Measurements from ENCODE around the gene WDR35.

DNA sequence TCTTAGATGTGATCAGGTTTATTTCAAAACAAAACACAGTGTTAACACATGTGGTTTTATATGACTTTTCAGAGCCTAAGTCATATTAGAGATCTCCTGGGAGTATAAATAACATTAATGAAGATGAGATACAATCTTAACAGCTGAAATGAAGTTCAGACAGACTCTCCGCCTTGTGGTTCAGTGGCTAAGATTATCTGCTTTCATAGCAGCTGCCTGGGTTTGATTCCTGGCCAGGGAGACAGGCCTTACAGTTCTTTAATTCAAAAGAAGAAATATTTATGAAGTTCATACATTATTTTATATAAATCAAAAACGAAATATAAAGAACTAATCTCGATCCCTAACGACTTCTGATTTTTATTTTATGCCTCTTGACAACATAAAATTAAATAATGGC lies 52.9 kb downstream of the WDR35 start:
- no peak for TF ChIP-seq EP300 (IDR thresholded peaks at IDR 0.05)
- TF ChIP-seq, protein P1, sequence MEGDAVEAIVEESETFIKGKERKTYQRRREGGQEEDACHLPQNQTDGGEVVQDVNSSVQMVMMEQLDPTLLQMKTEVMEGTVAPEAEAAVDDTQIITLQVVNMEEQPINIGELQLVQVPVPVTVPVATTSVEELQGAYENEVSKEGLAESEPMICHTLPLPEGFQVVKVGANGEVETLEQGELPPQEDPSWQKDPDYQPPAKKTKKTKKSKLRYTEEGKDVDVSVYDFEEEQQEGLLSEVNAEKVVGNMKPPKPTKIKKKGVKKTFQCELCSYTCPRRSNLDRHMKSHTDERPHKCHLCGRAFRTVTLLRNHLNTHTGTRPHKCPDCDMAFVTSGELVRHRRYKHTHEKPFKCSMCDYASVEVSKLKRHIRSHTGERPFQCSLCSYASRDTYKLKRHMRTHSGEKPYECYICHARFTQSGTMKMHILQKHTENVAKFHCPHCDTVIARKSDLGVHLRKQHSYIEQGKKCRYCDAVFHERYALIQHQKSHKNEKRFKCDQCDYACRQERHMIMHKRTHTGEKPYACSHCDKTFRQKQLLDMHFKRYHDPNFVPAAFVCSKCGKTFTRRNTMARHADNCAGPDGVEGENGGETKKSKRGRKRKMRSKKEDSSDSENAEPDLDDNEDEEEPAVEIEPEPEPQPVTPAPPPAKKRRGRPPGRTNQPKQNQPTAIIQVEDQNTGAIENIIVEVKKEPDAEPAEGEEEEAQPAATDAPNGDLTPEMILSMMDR (IDR thresholded peaks at IDR 0.05), result no peak
- no peak for TF ChIP-seq POLR2A (IDR thresholded peaks at IDR 0.05)

Measured in suprapubic skin (tissue), 3 donors.